PC-9 (cell line): Measurements from ENCODE around the gene LDHB.

Source experiments
- CTCF ChIP-seq: fragments of 200-600 bp; sonication (generic); conservative IDR thresholded peaks from 2 replicates; pipeline ENCODE4 v1.6.1; 2017; ENCODE audit warnings: mixed run types, antibody characterized with exemption, mild to moderate bottlenecking, moderate library complexity
- EZH2 ChIP-seq: fragments of 200-600 bp; sonication (generic); IDR thresholded peaks from 2 replicates; pipeline ENCODE4 v1.8.0; 2017; ENCODE audit warnings: antibody characterized with exemption, low read depth

GRCh38 chr12:21615431-21615830, 42.2 kb downstream of the LDHB start:
- TF ChIP-seq CTCF (no peak), EZH2 (no peak)
